IPS-15b (cell line): ENCODE measurements around the gene SPRING1.

Source experiments
- H3K27me3 ChIP-seq: one replicate; pipeline ENCODE4 v1.6.1; 2013; ENCODE audit warnings: low read length; ENCODE audit not compliant: control insufficient read depth, insufficient read depth
- H3K36me3 ChIP-seq: one replicate; pipeline ENCODE4 v1.6.1; 2013; ENCODE audit warnings: low read length; ENCODE audit not compliant: control insufficient read depth, insufficient read depth
- H3K4me1 ChIP-seq: one replicate; pipeline ENCODE4 v1.6.1; 2013; ENCODE audit warnings: mild to moderate bottlenecking, low read length; ENCODE audit not compliant: control insufficient read depth, insufficient read depth
- H3K4me3 ChIP-seq: one replicate; pipeline ENCODE4 v1.5.1; 2013; ENCODE audit warnings: low read depth, low read length
- H3K9ac ChIP-seq: one replicate; pipeline ENCODE4 v1.6.1; 2013; ENCODE audit warnings: low read depth, mild to moderate bottlenecking, low read length
- H3K9me3 ChIP-seq: one replicate; pipeline ENCODE4 v1.6.1; 2013; ENCODE audit warnings: mild to moderate bottlenecking, low read length; ENCODE audit not compliant: control insufficient read depth, insufficient read depth

SPRING1 gene

DNA sequence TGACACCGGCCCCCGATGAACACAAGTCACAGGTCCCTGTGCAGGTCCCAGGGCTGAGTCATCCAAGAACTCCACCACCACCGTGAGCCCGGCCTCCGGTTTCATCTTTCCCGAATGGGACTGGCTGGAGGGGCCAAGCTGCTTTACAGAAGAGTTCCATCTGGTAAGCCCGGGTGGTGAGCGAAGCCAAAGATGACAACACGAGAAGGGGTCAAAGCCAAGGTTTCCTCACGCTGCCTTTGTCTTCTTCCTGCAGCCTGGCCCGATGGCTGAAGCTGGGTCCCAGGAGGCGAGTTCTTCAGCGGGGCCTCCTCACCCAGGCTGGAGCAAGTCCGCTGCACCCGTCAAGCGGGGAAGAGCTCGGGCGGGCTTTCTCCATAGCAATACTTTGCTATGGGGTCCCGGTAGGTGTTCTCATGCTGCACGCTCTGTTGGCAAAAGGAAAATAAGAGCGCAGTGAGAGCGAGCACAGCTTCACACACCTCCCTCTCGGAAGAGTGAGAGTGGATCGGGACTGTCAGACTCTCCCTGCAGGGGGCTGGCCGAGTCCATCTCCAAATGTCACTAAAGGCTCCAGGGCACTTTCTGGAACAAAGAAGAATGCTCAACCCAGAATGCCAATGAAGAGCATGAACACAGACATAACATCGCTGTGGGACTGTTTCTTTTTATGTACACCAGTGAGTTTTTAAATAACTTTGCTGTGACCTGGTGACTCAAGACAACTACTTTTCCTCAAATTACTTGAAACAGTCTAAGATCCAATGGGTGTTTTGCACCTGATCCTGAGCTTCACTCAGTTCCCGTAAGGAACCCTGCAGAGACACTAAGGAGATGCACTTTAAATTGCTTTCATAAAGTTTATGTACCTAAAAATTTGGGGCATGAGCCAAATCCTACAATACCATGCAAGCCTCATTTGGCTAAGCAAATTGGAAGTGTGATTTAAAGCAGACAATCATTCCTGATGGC lies 20.1 kb downstream of the SPRING1 start:
- Histone ChIP-seq H3K9ac (no peak overlapping the region), H3K4me1 (no peaks in the 10 kb centered on the region), H3K4me3 (no peak overlapping the region)

DNA sequence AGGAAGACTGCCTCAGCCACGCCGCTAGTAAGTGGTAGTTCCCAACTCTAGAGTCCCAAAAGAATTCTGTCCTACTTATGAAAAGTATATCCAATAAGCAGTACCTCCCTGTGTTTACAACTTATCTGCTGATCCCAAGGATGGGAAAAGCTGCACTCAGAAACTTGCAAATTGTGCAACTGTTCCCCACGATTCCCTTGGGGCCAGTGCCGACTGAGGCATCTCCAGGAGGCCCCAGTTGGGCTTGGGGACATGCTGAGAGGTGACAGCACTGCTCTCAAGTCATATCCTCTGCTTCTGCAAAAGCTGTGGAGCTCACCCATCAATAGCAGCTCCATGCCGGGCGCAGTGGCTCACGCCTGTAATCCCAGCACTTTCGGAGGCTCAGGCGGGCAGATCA lies 23.7 kb downstream of the SPRING1 start:
- Histone ChIP-seq H3K9ac (no peak overlapping the region), H3K4me1 (peaks cover 2% of the 10 kb centered on the region), H3K27me3 (no peaks in the 10 kb centered on the region), H3K9me3 (no peaks in the 10 kb centered on the region), H3K4me3 (no peak overlapping the region), H3K36me3 (no peaks in the 10 kb centered on the region)

More for the DNA sequence above, 20.1 kb downstream of the SPRING1 start:
- Histone ChIP-seq H3K36me3 (no peaks in the 10 kb centered on the region), H3K27me3 (no peaks in the 10 kb centered on the region), H3K9me3 (no peaks in the 10 kb centered on the region)

DNA sequence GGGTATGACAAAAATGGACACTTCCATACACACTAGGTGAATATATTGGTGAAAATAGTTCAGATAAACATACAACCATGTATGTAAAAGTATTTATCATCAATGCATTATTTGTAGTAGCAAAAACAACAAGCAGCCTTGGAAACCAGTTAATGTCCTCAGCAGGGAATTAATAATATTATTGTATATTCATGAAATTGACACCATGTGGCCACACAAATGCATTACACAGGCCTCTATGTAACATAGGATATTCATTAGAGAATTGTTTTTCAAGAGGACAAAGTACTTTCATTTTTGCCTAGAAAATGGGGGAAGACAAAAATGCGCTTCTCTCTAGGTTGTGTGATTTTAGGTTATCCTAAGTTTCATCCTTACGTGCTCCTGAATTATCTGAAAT lies 24.3 kb downstream of the SPRING1 start:
- Histone ChIP-seq H3K27me3 (no peaks in the 10 kb centered on the region), H3K9me3 (no peaks in the 10 kb centered on the region), H3K9ac (no peak overlapping the region), H3K36me3 (no peaks in the 10 kb centered on the region), H3K4me1 (peaks cover 4% of the 10 kb centered on the region), H3K4me3 (no peak overlapping the region)

DNA sequence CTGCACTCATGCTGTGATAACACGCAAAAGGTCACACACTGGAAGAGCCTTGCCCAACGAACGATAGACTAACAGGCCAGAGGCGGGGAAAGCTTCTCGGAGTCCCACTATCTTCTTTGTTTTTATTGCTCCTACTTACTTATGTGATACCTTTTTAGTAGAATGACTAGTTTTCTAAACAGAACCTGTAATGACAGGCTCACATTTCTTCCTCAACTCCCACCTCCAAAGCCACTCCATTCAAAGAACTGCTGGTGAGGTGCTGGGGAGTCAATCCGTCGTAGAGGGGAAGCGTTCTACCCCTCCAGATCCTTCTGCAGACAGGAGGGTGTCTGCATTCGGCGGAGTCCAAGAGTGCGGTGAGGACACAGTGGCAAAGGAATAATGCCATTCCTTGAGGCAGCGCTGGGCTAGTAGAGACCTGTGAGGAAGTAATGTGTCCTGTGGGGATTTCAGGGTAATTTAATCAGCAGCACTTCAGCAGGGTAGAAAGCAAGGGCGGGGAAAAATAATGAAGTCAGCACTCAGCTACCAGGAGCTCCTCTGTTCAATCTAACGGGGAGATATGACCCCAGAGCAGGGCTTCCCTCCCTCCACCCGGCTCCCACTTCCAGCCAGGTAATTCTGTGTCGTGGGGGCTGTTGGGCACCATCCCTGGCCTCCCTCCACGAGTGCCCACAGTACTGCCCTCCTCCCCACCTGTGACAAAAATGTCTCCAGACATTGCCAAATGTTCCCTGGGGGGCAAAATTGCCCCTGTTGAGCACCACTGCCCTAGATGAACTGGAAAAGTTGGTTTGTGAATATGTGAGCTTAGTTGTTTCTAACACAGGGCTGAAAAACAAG lies 25.2 kb downstream of the SPRING1 start:
- H3K36me3 ChIP-seq = no peaks in the 10 kb centered on the region

DNA sequence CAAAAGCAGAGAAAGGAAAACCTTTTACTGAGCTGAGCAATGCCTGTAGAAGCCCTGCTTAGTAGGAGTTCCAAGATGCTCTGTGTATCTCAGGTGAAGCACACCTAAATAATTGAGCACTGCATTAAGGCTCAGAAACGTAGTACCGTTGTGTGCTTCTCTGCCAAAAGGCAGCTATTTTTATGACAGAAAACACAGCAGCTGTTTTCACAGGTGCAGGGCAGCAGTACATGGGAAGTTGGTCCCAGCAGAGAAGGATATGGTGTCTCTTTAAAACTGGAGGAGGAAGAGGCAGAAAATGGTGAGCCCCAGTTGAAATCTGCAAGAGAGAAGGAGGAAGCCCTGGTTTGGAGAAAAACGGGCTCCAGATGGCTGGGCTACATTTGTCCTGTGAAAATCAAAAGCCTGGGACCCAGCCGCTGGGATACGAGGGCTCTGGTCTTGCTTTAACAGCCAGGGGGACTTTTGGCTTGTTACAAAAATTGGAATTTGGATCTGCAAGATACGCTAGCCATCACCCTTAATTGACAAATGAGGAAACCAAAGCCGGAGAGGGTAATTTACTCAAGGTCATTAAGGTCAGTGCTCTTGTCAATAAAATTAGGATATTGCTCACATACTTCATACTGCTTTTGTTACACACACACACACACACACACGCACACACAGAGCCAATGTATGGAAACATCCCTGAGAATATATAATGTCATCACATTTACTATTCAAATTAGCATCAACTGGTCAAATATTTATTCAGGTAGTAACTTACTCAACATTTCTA lies 27.3 kb downstream of the SPRING1 start:
- Histone ChIP-seq H3K4me1 (peaks cover 4% of the 10 kb centered on the region), H3K9ac (no peak overlapping the region), H3K27me3 (no peaks in the 10 kb centered on the region), H3K36me3 (no peaks in the 10 kb centered on the region), H3K9me3 (no peaks in the 10 kb centered on the region), H3K4me3 (no peak overlapping the region)

More for the DNA sequence above, 25.2 kb downstream of the SPRING1 start:
- H3K27me3 ChIP-seq = no peaks in the 10 kb centered on the region
- H3K9me3 ChIP-seq = no peaks in the 10 kb centered on the region
- H3K4me3 ChIP-seq = no peak overlapping the region
- H3K4me1 ChIP-seq = peaks cover 4% of the 10 kb centered on the region
- no peak overlapping the region for H3K9ac ChIP-seq

DNA sequence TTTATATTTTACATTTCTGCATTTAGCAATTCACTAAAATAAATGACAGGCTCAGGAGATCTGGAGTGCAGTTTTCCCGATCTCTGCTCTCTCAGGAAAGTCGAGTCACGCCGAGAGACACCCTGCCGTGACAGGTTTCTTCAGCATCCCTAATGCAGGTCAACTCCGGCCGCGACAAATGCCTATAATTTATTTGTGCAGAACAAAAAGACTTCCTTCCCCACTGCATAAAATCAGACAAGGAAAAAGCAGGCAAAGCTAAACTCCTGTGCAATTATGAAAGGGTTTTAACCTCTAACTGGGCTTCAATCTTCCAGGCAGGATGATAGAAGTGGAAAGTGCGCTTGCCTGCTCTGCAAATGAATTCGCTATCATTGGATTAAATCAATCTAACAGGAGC lies 28.1 kb downstream of the SPRING1 start:
- Histone ChIP-seq H3K9me3 (no peaks in the 10 kb centered on the region), H3K4me3 (no peak overlapping the region), H3K27me3 (no peaks in the 10 kb centered on the region), H3K9ac (no peak overlapping the region), H3K36me3 (no peaks in the 10 kb centered on the region), H3K4me1 (peaks cover 4% of the 10 kb centered on the region)

DNA sequence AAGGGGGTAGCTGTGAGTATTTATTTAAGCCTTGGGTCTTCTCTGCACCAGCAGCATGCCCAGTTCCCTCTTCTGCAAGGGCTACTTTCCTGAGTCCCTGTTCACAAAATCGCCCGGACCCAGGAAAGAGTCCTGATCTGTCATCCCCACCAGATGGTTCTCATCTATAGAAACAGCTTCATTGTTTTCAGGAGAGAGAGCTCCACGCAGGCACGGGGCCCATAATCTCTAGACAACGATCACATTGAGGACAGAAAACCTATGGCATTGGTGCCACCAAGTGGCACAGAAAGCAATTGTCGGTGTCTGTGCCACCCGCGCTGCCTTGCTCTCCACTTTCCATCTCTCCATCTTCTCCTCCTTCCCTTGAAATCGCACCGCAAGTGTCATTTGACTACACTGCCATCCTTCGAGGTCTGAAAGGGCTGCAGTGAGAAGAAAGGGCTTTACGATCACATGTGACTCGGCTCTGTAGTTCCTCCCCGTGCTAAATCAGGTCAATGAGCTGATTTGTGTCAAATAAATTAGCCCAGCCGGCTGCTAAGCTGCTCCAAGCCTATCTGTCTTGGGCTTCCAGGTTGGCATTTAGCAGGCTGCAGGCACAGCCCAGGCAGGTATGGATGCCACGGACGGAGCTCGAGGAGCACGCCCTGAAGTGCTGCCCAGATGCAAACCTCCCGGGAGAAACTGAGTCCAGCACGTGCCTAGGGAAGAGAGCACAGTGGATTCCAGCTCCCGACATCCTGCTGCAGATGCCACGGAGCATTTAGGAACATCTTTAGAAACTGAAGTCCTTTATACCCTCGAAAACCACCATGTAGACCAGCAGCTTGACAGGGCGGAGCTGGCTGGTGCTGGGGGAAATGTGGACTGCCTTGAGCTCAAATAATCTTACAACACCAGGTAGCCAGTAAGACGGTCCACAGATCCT lies 28.8 kb downstream of the SPRING1 start:
- H3K4me3 ChIP-seq = no peak overlapping the region
- no peaks in the 10 kb centered on the region for H3K36me3 ChIP-seq
- H3K9ac ChIP-seq = no peak overlapping the region
- H3K27me3 ChIP-seq = no peaks in the 10 kb centered on the region
- no peaks in the 10 kb centered on the region for H3K9me3 ChIP-seq
- peaks cover 4% of the 10 kb centered on the region for H3K4me1 ChIP-seq

DNA sequence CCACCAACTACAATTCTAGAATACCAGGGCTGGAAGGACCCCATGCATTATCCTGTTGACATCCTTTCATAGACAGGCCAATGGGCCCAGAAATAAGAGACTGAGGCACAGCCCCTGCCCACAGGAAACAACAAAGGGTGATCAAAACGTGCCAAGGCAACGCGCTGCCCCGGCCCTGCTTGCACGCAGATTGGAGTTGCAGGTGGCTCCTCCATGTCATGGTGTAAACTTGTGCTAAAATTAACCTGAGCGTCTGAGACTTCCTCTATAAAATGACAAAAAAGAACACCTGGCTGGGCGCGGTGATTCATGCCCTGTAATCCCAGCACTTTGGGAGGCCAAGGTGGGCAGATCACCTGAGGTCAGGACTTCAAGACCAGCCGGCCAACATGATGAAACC lies 30.1 kb downstream of the SPRING1 start:
- Histone ChIP-seq H3K36me3 (no peaks in the 10 kb centered on the region), H3K4me1 (peaks cover 4% of the 10 kb centered on the region), H3K9me3 (no peaks in the 10 kb centered on the region), H3K9ac (no peak overlapping the region), H3K27me3 (no peaks in the 10 kb centered on the region), H3K4me3 (no peak overlapping the region)

DNA sequence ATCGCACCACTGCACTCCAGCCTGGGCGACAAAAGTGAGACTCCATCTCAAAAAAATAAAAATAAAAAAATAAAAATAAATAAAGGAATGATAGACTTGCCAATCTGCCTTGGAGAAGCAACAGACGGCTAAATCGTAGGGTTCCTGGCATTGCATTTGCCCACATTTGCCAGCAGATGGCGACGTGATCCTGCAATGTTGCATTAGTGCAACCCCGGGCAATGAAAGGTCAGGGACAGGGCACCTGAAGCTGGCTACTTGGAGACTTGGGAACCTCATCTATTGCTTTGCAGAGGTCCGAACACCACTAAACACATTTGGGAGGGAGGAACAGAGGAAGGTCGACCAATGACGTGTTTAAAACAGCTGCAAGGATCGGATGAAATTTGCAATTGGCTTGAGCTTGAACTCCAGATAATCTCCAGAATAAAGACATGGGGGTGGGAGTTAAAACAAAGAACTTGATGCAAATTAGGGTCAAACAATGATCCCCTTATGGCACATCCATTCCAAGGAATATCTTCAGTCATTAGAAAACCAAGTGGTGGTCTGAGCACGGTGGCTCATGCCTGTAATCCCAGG lies 34.6 kb downstream of the SPRING1 start:
- Histone ChIP-seq H3K36me3 (no peaks in the 10 kb centered on the region), H3K27me3 (no peaks in the 10 kb centered on the region), H3K4me3 (no peak overlapping the region), H3K9ac (no peak overlapping the region), H3K4me1 (no peaks in the 10 kb centered on the region), H3K9me3 (no peaks in the 10 kb centered on the region)

DNA sequence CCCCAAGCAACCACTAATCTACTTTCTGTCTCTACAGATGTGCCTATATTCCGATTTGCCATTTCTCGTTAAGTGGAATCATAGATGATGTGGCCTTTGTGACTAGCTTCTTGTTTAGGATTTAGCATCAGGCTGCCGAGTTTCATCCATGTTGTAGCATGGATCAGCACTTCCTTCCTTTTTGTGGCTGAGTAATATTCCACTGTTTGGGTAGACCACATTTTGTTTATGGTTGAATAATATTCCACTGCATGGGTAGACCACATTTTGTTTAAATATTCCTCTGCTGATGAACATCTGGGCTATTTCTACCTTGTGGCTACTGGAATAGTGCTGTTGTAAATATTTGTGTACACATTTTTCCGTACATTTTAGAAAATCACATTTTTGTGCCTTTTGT lies 36.4 kb downstream of the SPRING1 start:
- no peak overlapping the region for H3K4me3 ChIP-seq
- H3K27me3 ChIP-seq = no peaks in the 10 kb centered on the region
- no peak overlapping the region for H3K9ac ChIP-seq
- H3K4me1 ChIP-seq = no peaks in the 10 kb centered on the region
- no peaks in the 10 kb centered on the region for H3K9me3 ChIP-seq
- H3K36me3 ChIP-seq = no peaks in the 10 kb centered on the region
